ENCODE measurements around the gene PRKCH.

Gene PRKCH

DNA sequence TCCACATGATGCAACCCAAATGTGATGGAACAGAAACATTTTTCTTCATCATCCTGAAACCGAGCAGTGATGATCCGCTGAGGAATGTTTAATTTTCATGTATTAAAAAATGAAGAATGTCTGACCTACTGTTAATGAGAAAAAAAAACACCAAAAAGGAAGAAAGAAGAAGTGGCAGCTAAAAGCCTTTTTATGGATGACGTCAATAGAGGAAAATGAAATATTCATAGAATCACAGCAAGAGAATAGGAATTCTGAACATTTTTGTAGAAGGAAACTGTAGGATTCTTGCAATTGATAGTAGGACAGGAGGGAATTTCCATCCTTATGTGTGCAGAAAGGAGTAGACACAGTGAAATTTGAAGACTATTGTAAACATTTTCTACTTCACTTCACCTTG lies 112.9 kb downstream of the PRKCH start:
- Histone ChIP-seq H3K4me1 (ENCODE audit: insufficient read depth, low read length) (peaks cover 15% of the 10 kb centered on the region; the same call in 1 of the 2 replicates), H3K9ac (ENCODE audit: low read depth, low read length) (no peak overlapping the region), H3K36me3 (ENCODE audit: insufficient read depth, low read depth, low read length) (no peaks in the 10 kb centered on the region), H3K4me3 (ENCODE audit: low read length) (no peak overlapping the region), H3K27ac (ENCODE audit: low read length) (no peak overlapping the region), H3K9me3 (ENCODE audit: insufficient read depth, low read depth, low read length) (no peaks in the 10 kb centered on the region), H3K27me3 (ENCODE audit: insufficient read depth, low read length) (no peaks in the 10 kb centered on the region)

DNA sequence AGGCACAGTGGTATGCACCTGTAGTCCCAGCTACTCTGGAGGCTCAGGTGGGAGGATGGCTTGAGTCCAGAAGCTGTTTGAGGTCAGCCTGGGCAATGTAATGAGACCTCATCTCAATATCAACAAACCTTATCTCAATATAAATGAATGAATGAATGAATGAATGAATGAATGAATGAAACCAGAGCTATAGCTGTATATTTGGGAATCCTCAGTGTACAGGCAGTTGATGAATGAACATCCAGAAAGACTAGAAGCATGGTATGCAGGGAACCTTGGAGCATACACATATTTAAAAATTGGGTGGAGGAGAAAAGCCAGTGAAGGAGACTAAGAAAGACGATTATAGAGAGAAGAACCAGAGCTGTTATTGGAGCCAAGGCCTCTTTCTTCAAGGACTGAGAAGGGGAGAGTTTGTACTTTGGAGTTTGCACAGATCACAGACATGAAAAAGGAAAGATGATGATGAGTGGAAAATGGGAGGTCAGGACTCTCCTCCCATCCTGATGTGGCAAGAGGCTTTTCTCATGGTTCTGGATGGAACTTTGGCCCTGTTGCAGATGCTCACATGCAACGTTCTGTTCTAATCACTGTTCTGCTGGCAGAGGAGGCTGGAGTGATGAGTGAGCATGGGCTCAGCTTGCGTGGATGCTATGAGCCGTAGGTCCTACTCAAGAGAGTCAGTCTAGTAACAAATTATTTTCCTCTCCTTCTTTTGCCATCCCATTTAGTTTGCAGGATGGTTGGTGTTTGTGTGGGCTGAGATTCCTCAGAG lies 114.4 kb downstream of the PRKCH start:
- no peaks in the 10 kb centered on the region for H3K9me3 ChIP-seq (ENCODE audit: insufficient read depth, low read depth, low read length)
- no peaks in the 10 kb centered on the region for H3K27me3 ChIP-seq (ENCODE audit: insufficient read depth, low read length)
- no peak overlapping the region for H3K27ac ChIP-seq (ENCODE audit: low read length)
- peaks cover 22% of the 10 kb centered on the region for H3K4me1 ChIP-seq (ENCODE audit: insufficient read depth, low read length)
- no peaks in the 10 kb centered on the region for H3K36me3 ChIP-seq (ENCODE audit: insufficient read depth, low read depth, low read length)
- no peak overlapping the region for H3K9ac ChIP-seq (ENCODE audit: low read depth, low read length)
- no peak overlapping the region for H3K4me3 ChIP-seq (ENCODE audit: low read length)

DNA sequence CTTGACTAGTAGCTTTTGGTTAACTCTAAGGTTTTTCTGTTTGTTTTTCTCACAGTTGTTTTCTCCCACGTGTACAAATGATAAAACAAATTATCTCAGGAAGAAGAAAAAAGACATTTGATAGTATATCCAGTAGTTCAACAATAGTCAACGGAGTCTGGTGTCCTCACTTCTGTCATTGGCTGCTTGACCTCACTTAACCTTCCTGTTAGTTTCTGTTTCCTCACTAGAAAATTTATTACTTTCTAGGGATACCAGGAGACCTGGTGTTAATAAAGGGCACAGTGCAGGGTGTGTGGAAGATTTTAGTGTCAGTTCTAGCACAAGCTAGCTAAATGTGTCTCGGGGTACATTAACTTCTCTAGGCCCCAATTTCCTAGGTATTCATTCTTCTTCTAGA lies 116.0 kb downstream of the PRKCH start:
- Histone ChIP-seq H3K4me3 (ENCODE audit: low read length) (no peak overlapping the region), H3K9me3 (ENCODE audit: insufficient read depth, low read depth, low read length) (no peaks in the 10 kb centered on the region), H3K4me1 (ENCODE audit: insufficient read depth, low read length) (peaks cover 22% of the 10 kb centered on the region), H3K27ac (ENCODE audit: low read length) (no peak overlapping the region), H3K36me3 (ENCODE audit: insufficient read depth, low read depth, low read length) (no peaks in the 10 kb centered on the region), H3K27me3 (ENCODE audit: insufficient read depth, low read length) (no peaks in the 10 kb centered on the region), H3K9ac (ENCODE audit: low read depth, low read length) (no peak overlapping the region)

DNA sequence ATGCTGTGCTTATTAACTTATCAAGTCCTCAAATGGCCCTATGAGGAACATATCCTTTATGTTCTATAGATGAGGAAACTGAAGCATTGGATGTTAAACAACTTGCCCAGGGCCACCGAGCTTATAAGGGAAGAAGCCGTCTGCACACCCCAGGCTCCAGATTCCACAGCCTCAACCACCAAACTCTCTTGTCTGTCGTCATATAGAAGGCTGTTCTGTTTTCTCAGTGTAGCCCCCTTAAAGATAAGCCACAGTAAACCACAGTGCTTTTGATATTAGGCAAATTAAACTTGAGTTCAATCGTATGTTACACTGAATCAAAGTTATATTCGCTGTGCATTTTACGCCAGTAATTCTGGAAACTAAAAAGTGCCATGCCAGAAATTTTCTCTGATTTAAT lies 116.7 kb downstream of the PRKCH start:
- H3K4me1 ChIP-seq (ENCODE audit: insufficient read depth, low read length): peaks cover 22% of the 10 kb centered on the region
- no peak overlapping the region for H3K27ac ChIP-seq (ENCODE audit: low read length)
- no peaks in the 10 kb centered on the region for H3K27me3 ChIP-seq (ENCODE audit: insufficient read depth, low read length)
- no peak overlapping the region for H3K4me3 ChIP-seq (ENCODE audit: low read length)
- no peaks in the 10 kb centered on the region for H3K36me3 ChIP-seq (ENCODE audit: insufficient read depth, low read depth, low read length)
- peak overlapping the region; percentile 21; the same call in 1 of the 2 replicates for H3K9ac ChIP-seq (ENCODE audit: low read depth, low read length)
- no peaks in the 10 kb centered on the region for H3K9me3 ChIP-seq (ENCODE audit: insufficient read depth, low read depth, low read length)

DNA sequence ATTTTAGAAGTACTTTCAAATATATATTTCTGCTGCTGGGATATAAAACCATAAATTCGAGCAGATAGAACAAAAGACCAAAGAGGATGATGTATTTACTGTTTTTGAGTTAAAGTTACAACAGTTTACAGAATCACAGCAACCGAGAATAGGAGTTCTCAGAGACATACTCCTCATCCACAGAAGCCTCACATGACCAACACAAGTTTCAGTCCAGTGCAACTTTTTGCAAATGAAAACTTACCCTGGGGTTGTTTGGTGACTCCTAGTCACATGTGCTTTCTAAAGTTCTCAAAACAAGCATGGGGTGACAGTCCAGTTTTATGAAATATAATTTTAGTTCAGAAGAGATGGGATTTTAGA lies 117.1 kb downstream of the PRKCH start:
- Histone ChIP-seq H3K4me1 (ENCODE audit: insufficient read depth, low read length) (peaks cover 22% of the 10 kb centered on the region), H3K36me3 (ENCODE audit: insufficient read depth, low read depth, low read length) (no peaks in the 10 kb centered on the region), H3K27me3 (ENCODE audit: insufficient read depth, low read length) (no peaks in the 10 kb centered on the region), H3K9me3 (ENCODE audit: insufficient read depth, low read depth, low read length) (no peaks in the 10 kb centered on the region), H3K27ac (ENCODE audit: low read length) (no peak overlapping the region), H3K9ac (ENCODE audit: low read depth, low read length) (peak overlapping the region; percentile 21; the same call in 1 of the 2 replicates), H3K4me3 (ENCODE audit: low read length) (no peak overlapping the region; the same call in 1 of the 2 replicates)

DNA sequence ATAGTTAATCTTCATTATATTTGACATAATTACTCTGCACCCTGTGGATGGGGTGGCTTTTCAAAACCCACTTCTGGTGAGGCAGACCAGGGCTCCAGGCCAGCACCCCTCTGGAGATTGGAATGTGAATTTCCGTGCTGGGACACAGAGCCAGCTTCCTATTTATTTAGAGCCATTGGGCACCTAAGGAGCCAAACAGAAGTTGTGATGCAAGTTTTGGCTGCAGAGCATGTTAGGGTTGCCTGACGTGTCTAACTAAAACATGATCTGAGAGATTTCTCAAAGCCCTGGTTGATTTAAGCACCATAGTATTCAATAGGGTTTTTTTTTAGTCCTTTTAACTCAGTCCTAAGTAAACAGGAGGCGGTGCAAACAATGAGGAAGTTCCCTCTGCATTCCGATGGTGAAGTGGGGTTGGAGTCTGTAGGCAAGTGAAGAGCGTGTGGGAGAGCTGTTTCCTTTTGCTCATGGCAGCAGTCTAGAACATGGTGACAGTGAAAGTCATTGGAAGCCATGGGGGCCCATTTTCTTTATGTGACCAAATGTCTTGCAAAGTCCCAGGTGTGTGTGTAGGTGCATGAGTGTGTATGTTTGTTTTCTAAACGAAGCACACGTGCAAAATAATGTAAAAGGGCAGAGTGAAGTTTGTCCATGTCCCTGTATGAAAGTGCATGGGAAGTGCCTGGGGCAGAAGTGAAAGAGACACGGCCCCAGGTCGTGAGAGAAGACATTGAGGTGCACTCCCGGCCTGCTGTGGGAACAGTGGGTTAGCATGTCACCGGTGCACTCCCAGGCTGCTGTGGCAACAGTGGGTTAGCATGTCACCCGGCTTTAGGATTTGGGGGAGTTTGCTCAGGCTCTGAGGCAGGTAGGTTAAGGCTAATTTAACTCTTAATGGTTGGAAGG lies 117.7 kb downstream of the PRKCH start:
- H3K9me3 ChIP-seq (ENCODE audit: insufficient read depth, low read depth, low read length): no peaks in the 10 kb centered on the region
- no peaks in the 10 kb centered on the region for H3K36me3 ChIP-seq (ENCODE audit: insufficient read depth, low read depth, low read length)
- H3K27ac ChIP-seq (ENCODE audit: low read length): no peak overlapping the region
- peak overlapping the region; percentile 38; the same call in 1 of the 2 replicates for H3K9ac ChIP-seq (ENCODE audit: low read depth, low read length)
- peak overlapping the region; percentile 33; the same call in 1 of the 2 replicates for H3K4me3 ChIP-seq (ENCODE audit: low read length)
- H3K27me3 ChIP-seq (ENCODE audit: insufficient read depth, low read length): no peaks in the 10 kb centered on the region
- peaks cover 22% of the 10 kb centered on the region for H3K4me1 ChIP-seq (ENCODE audit: insufficient read depth, low read length)

DNA sequence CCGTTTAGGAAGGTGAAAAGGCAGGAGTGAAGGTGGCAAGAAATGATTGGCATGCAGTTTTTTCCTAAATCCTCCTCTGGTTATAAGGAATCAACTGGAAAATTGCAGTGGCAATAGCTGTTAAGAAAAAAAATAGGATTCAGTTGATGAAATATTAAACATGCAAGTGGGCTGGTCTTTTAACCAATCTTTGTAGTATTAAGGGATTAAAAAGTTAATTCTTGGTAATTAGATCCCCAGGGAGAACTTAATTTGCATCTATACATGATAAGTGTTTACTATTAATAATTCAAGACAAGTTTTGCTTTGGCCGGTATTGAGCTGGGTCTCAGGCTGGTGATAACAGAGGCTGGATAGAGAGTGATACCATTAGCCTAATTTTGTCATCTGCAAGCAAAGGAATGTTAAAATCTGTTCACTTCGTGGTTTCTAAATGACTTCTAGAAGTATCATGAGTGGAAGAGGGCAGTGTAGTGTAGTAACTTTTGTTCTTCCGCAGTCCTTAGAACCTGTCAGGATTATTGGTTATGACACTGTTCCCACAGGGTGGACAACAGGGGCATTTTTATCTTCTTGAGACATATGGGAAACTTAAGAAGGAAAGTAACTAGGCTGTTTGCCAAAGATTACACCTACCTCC lies 118.5 kb downstream of the PRKCH start:
- H3K4me1 ChIP-seq (ENCODE audit: insufficient read depth, low read length): peaks cover 22% of the 10 kb centered on the region
- H3K27ac ChIP-seq (ENCODE audit: low read length): no peak overlapping the region
- H3K27me3 ChIP-seq (ENCODE audit: insufficient read depth, low read length): no peaks in the 10 kb centered on the region
- no peak overlapping the region for H3K4me3 ChIP-seq (ENCODE audit: low read length)
- H3K9ac ChIP-seq (ENCODE audit: low read depth, low read length): no peak overlapping the region
- H3K36me3 ChIP-seq (ENCODE audit: insufficient read depth, low read depth, low read length): no peaks in the 10 kb centered on the region
- no peaks in the 10 kb centered on the region for H3K9me3 ChIP-seq (ENCODE audit: insufficient read depth, low read depth, low read length)

DNA sequence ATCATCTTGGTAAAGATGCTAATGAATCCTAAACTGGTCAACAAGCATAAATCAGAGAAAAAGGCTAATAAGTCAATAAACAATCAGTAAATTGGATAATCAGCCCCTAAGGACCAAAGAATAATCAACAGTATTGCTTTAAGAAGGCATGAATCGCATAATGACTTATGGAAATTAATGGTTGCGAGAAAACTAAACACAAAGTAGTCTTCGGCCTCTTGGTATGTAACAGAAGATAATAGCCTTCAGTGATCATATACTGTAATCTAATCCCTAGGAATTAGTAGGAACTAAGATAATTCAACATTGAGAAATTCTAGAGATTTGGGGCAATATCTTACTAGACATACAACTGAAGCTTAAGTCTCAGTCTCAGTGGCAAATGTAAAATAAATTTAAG lies 122.1 kb downstream of the PRKCH start:
- H3K9ac ChIP-seq (ENCODE audit: low read depth, low read length): no peak overlapping the region
- H3K27me3 ChIP-seq (ENCODE audit: insufficient read depth, low read length): no peaks in the 10 kb centered on the region
- H3K4me3 ChIP-seq (ENCODE audit: low read length): no peak overlapping the region
- no peaks in the 10 kb centered on the region for H3K9me3 ChIP-seq (ENCODE audit: insufficient read depth, low read depth, low read length)
- peaks cover 18% of the 10 kb centered on the region for H3K4me1 ChIP-seq (ENCODE audit: insufficient read depth, low read length)
- H3K36me3 ChIP-seq (ENCODE audit: insufficient read depth, low read depth, low read length): no peaks in the 10 kb centered on the region
- H3K27ac ChIP-seq (ENCODE audit: low read length): no peak overlapping the region

DNA sequence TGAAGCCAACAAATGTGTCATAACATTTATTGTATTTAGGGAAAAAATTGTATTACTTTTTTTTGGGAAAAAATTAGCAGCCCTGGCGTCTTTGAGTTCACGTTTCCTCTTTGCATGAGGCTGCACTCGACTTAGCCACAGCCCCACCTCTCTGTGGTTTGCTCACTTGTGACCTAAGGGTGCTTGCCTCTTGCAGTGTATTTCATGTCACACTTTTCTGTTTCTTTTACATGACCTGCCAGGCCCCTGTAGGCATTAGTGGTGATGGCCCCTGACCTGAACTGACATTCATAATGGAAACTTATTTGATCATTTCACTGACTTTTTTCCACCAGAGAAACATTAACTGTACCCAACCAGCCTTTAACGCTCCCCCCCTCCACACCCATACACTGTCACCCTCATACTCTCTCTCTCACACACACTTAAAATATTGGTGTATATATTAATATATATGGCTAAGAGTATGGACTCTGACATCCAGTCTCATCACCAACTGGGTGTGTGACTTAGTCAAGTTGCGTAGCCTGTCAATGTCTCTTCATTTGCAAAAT lies 122.9 kb downstream of the PRKCH start:
- Histone ChIP-seq H3K9ac (ENCODE audit: low read depth, low read length) (no peak overlapping the region), H3K27ac (ENCODE audit: low read length) (no peak overlapping the region), H3K9me3 (ENCODE audit: insufficient read depth, low read depth, low read length) (no peaks in the 10 kb centered on the region)

DNA sequence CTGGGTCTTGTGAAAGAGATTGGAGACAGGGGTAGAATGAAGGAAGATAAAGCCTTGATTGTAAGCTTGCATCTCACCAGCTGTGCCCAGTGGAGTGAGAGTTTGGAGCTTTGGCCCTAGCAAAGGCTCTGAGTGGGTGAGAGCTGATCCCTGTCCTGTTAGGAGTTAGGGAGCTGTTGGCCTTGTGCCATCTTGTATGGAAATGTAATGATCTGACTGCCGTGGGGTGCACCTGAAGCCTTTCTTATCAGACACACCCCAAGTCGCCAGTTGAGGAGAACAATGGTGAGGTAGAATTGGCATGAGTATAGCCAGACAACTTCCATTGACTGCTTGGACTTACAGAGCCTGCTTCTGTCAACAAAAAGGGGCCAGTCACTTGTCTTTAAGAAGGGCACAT lies 130.1 kb downstream of the PRKCH start:
- Histone ChIP-seq H3K27ac (ENCODE audit: low read length) (no peak overlapping the region), H3K4me1 (ENCODE audit: insufficient read depth, low read length) (no peaks in the 10 kb centered on the region), H3K9me3 (ENCODE audit: insufficient read depth, low read depth, low read length) (no peaks in the 10 kb centered on the region), H3K4me3 (ENCODE audit: low read length) (no peak overlapping the region), H3K27me3 (ENCODE audit: insufficient read depth, low read length) (no peaks in the 10 kb centered on the region), H3K36me3 (ENCODE audit: insufficient read depth, low read depth, low read length) (no peaks in the 10 kb centered on the region), H3K9ac (ENCODE audit: low read depth, low read length) (no peak overlapping the region)

More for the DNA sequence above, 122.9 kb downstream of the PRKCH start:
- Histone ChIP-seq H3K4me1 (ENCODE audit: insufficient read depth, low read length) (peaks cover 9% of the 10 kb centered on the region), H3K36me3 (ENCODE audit: insufficient read depth, low read depth, low read length) (no peaks in the 10 kb centered on the region), H3K27me3 (ENCODE audit: insufficient read depth, low read length) (no peaks in the 10 kb centered on the region), H3K4me3 (ENCODE audit: low read length) (no peak overlapping the region)

DNA sequence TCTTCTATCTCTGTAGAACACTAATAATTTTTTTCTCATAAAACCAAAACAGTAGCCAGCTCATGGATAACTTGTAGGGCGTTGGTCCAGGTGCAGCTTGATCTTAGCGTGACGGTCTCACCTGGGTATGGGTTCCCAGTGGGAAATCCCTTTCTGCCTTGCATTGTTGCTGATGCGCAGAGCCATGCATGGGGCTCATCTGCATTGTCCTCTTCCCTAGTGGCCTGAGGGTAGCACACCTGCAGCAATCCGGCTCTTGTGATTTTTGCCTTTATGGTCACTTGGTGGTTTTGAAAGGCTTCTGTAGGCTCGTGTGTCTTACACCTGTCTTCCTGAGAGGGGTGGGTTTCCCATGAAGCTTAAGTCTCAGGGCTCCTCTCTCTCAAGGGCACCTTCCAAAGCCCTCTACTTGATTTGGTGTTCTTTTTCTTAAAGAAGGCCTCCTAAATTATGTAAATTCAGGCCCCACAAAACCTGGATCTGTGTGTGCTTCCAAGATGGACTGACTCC lies 130.6 kb downstream of the PRKCH start:
- Histone ChIP-seq H3K36me3 (ENCODE audit: insufficient read depth, low read depth, low read length) (no peaks in the 10 kb centered on the region), H3K27me3 (ENCODE audit: insufficient read depth, low read length) (no peaks in the 10 kb centered on the region), H3K4me3 (ENCODE audit: low read length) (no peak overlapping the region), H3K27ac (ENCODE audit: low read length) (no peak overlapping the region), H3K9me3 (ENCODE audit: insufficient read depth, low read depth, low read length) (no peaks in the 10 kb centered on the region), H3K4me1 (ENCODE audit: insufficient read depth, low read length) (no peaks in the 10 kb centered on the region), H3K9ac (ENCODE audit: low read depth, low read length) (no peak overlapping the region)

Measured in iPS-20b (cell line).